Thoracic aorta (tissue), 2 donors: ENCODE data around the gene ACAN. TPM values are rescaled to one million over a fixed set of nuclear protein-coding genes. Genes with fewer than 3 reads are reported as not detected.

Experiments
- ATAC-seq: fragments of 150-250 bp; one replicate; pipeline ENCODE4 v1.8.0; 2017; ENCODE audit warnings: low read depth; ENCODE audit not compliant: insufficient number of reproducible peaks, low FRiP score
- DNase-seq: peaks from one replicate; pipeline ENCODE4 v3.0.0-alpha.2; 2020; ENCODE audit warnings: low spot score
- H3K27ac ChIP-seq, 2 donors: fragments of 200-600 bp; sonication (generic); 1 replicate in 1 of 2; 2 replicates in 1 of 2; pipeline ENCODE4 v1.5.1; 2016; ENCODE audit warnings: mild to moderate bottlenecking in 2 of 2, moderate library complexity in 2 of 2
- H3K27me3 ChIP-seq: fragments of 200-600 bp; sonication (generic); replicated peaks from 2 replicates; pipeline ENCODE4 v1.6.0; 2016; ENCODE audit warnings: mild to moderate bottlenecking; ENCODE audit not compliant: insufficient read depth
- H3K36me3 ChIP-seq: fragments of 200-600 bp; sonication (generic); one replicate; pipeline ENCODE4 v1.5.1; 2016
- H3K4me1 ChIP-seq, 2 donors: fragments of 200-600 bp; sonication (generic); 1 replicate in 1 of 2; 2 replicates in 1 of 2; pipeline versions ENCODE4 v1.5.1 to v1.6.0; 2016; ENCODE audit warnings: low read depth in 2 of 2, mild to moderate bottlenecking in 1 of 2; ENCODE audit not compliant: control insufficient read depth in 1 of 2
- H3K4me3 ChIP-seq: fragments of 200-600 bp; sonication (generic); 2 replicates; pipeline ENCODE4 v1.5.1; 2016; ENCODE audit warnings: mild to moderate bottlenecking
- H3K9me3 ChIP-seq: fragments of 200-600 bp; sonication (generic); 2 replicates; pipeline ENCODE4 v1.5.1; 2016
- total RNA-seq, 2 donors: library from RNA; depleted of rRNA; stranded (reverse); fragments of >200 nt; gene quantifications; one replicate each; pipeline versions ENCODE4 v1.1.0 to v1.2.3, GENCODE V29; 2016
- TF ChIP-seq, protein P1 (sequence below): fragments of 200-600 bp; sonication (generic); IDR thresholded peaks from one replicate; pipeline ENCODE4 v1.5.1; 2019; ENCODE audit warnings: antibody characterized with exemption

ACAN gene
- total RNA-seq, 2 donors from 2014 or later = 23.2 to 147 TPM

DNA sequence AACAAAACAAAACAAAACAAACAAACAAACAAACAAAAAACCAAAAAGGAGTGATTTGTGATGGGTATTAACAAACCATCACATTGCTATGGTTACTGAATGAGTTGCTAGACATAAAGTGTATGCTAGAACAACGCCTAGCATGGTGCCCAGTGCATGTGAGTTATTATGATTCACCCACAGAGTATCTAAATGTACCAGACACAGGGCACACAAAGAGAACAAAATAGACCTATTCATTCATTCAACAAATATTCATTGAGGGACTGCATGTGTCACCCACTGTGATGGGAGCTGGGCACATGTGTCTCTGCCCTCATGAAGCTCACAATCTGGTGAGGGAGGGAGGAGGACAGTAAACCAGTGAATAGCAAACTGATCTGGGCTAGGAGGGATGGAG, 11.6 kb upstream of the ACAN start:
- DNase-seq (no peak), ATAC-seq (peak; percentile 54)
- Histone ChIP-seq H3K9me3 (no peaks in the 10 kb centered on the region), H3K27me3 (no peaks in the 10 kb centered on the region), H3K36me3 (no peaks in the 10 kb centered on the region), H3K4me3 (no peak overlapping the region), H3K27ac (no peak overlapping the region), H3K4me1 (peaks cover 0 to 5% of the 10 kb centered on the region in 2 donors)
- TF ChIP-seq, protein P1, sequence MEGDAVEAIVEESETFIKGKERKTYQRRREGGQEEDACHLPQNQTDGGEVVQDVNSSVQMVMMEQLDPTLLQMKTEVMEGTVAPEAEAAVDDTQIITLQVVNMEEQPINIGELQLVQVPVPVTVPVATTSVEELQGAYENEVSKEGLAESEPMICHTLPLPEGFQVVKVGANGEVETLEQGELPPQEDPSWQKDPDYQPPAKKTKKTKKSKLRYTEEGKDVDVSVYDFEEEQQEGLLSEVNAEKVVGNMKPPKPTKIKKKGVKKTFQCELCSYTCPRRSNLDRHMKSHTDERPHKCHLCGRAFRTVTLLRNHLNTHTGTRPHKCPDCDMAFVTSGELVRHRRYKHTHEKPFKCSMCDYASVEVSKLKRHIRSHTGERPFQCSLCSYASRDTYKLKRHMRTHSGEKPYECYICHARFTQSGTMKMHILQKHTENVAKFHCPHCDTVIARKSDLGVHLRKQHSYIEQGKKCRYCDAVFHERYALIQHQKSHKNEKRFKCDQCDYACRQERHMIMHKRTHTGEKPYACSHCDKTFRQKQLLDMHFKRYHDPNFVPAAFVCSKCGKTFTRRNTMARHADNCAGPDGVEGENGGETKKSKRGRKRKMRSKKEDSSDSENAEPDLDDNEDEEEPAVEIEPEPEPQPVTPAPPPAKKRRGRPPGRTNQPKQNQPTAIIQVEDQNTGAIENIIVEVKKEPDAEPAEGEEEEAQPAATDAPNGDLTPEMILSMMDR = no peak

DNA sequence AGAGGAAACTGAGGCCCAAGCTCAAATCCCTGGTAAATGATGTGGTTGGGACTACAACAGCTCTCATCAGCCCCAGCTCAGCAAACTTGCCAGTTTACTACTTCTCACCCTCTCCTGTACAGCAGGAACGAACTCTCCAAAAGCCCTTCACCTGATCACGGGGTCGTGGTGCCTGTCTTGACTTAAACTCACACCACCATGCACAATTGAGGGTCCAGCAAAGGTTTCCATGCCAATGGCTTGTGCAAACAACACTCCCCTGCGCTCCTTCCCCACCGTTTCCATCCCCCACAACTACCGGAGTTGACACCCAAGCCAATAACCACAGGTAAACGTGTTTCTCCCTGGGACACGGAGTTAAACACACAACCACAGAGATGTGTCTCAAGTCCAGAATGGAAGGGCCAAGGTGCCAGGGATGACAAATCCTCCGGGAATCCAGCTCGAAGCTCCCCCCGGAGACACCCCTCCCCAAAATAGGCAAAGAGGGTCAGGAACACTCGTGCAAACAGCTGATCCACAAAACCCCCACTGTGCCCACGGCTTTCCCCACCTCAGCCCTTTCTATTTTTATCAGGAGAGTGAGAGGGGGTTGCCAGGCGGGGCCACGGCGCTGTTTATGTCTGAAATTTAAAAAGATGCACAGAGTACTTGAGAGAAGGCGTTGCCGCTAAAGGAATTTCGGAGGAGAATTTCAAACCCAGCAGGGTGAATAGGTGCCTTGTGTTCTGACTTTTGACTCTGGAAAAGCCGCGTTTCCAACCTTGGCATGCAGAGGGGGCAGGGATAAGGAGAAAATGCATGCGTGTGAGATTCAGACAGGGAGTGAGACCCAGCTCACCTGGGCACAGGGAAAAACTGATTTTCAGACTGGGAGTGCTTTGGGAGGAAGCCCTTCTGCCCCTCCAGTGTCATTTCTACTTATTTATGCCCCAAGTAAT, 10.6 kb upstream of the ACAN start:
- TF ChIP-seq, protein P1 = no peak
- no peaks in the 10 kb centered on the region for H3K9me3 ChIP-seq
- H3K4me1 ChIP-seq = peaks cover 0 to 5% of the 10 kb centered on the region in 2 donors
- no peaks in the 10 kb centered on the region for H3K27me3 ChIP-seq
- no peak overlapping the region for H3K27ac ChIP-seq
- H3K4me3 ChIP-seq = no peak overlapping the region
- H3K36me3 ChIP-seq = no peaks in the 10 kb centered on the region
- DNase-seq (no peak), ATAC-seq (no peak)

DNA sequence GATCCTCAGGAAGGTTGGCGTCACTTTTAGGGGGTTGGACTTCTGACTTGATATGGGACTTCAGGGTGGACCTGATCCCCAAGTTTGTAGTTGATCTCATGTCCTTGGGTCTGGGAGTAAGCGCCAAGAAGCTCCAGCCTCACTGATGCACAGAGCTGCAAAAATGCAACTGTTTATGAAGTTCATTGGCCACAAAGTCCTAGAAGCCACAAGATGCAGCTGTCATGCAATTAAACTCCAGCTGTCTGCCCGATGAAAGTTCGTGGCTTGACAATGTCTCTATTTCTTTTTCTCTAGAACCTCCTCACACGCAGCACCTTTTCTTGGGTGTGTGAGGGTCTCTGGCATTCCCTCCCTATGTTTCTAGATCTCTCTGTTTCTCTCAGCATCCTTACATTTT, 9.2 kb upstream of the ACAN start:
- Histone ChIP-seq H3K4me1 (peaks cover 0 to 5% of the 10 kb centered on the region in 2 donors), H3K27me3 (no peaks in the 10 kb centered on the region), H3K4me3 (no peak overlapping the region), H3K9me3 (no peaks in the 10 kb centered on the region), H3K36me3 (no peaks in the 10 kb centered on the region), H3K27ac (no peak overlapping the region)
- TF ChIP-seq, protein P1 = no peak
- DNase-seq = no peak
- no peak for ATAC-seq

DNA sequence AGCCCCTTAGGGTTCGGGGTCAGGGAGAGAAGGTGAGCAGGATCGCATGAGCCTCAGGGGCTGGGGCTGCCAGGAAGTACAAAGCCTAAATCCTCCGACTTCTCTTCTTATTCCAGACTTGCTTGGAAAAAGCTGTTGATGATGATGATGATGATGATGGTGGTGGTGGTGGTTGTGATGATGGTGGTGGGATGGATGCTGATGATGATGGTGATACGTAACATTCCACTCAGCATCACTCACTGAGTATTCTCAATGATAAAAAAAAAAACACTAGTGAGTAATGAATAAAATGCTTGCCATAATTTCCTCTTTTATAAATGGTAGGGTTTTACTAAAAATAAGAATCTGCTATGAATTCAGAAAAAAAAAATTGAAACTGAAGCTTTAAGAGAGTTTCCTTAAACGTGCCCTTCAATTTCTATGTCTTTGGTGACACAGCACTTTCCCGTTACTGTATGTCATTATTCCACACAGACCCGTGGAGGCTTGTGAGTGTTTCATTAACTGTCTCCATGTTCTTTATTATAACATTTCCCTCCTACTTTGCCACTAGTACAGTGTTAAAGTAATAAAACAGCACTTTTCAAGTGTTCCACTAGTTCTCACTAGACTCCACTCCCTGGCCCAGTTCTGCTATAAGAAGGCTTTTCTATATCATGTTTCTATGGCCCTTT, 5.4 kb upstream of the ACAN start:
- Histone ChIP-seq H3K27me3 (no peaks in the 10 kb centered on the region), H3K4me3 (no peak overlapping the region), H3K36me3 (no peaks in the 10 kb centered on the region), H3K9me3 (no peaks in the 10 kb centered on the region), H3K27ac (no peak overlapping the region), H3K4me1 (peaks cover 0 to 2% of the 10 kb centered on the region in 2 donors)
- TF ChIP-seq, protein P1 = no peak
- ATAC-seq (no peak), DNase-seq (no peak)

DNA sequence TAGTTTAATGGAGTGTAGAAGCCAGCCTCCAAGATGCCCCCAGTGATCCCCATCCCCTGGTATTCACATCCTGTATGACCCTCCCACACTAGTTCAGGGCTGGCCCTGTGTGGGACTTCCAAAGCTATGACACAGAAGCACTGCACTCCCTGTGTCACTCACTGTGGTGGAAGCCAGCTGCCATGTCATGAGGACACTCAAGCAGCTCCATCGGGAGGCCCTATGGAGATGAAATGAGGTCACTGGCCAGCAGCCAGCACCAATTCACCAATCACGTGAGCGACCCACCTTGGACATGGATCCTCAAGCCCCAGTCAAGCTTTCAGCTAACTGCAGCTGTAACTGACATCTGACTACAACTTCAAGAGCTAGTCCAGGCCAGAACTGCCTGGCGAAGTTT, 3.9 kb upstream of the ACAN start:
- no peak for DNase-seq
- H3K27me3 ChIP-seq = no peaks in the 10 kb centered on the region

More for the DNA sequence above, 3.9 kb upstream of the ACAN start:
- Histone ChIP-seq H3K36me3 (no peaks in the 10 kb centered on the region), H3K27ac (no peak overlapping the region), H3K9me3 (no peaks in the 10 kb centered on the region), H3K4me1 (peaks cover 0 to 7% of the 10 kb centered on the region in 2 donors), H3K4me3 (no peak overlapping the region)
- no peak for ATAC-seq
- TF ChIP-seq, protein P1 = no peak
